Stimulated activated CD4-positive, alpha-beta T cell treated with anti-CD3 and anti-CD28 coated beads, Interleukin-1b, Interleukin-23, amount 100 ng/mL, for 1 hour (primary cell): Measurements from ENCODE around the gene ZNF710.

ENCODE experiments used
- DNase-seq, 2 donors: peaks; one replicate each; pipeline ENCODE4 v3.0.0-alpha.2; 2020; ENCODE audit warnings: low read depth in 2 of 2

The ZNF710 gene

GRCh38 chr15:90019611-90020010 is 18.5 kb downstream of the ZNF710 start:
- no peak for DNase-seq

- no peak for DNase-seq
Observed at GRCh38 chr15:90020021-90020735, 19.1 kb downstream of the ZNF710 start.

GRCh38 chr15:90020936-90021507 is 19.9 kb downstream of the ZNF710 start:
- no peak for DNase-seq

- no peak for DNase-seq
Observed at GRCh38 chr15:90022345-90022744, 21.2 kb downstream of the ZNF710 start.

GRCh38 chr15:90022905-90023700 is 22.0 kb downstream of the ZNF710 start:
- DNase-seq = no peak

GRCh38 chr15:90024406-90024805 is 23.3 kb downstream of the ZNF710 start:
- no peak for DNase-seq

GRCh38 chr15:90025489-90026033 is 24.4 kb downstream of the ZNF710 start:
- no peak for DNase-seq

- no peak for DNase-seq
Observed at GRCh38 chr15:90028376-90028944, 27.3 kb downstream of the ZNF710 start.

- DNase-seq = no peak
Observed at GRCh38 chr15:90029024-90029423, 27.9 kb downstream of the ZNF710 start.

- no peak for DNase-seq
Observed at GRCh38 chr15:90030376-90030775, 29.3 kb downstream of the ZNF710 start.

GRCh38 chr15:90031231-90031791 is 30.2 kb downstream of the ZNF710 start:
- DNase-seq = no peak

- no peak for DNase-seq
Observed at GRCh38 chr15:90033006-90033405, 31.9 kb downstream of the ZNF710 start.

- no peak for DNase-seq
Observed at GRCh38 chr15:90033448-90033847, 32.3 kb downstream of the ZNF710 start.

- no peak for DNase-seq
Observed at GRCh38 chr15:90035095-90035839, 34.1 kb downstream of the ZNF710 start.

- no peak for DNase-seq
Observed at GRCh38 chr15:90035840-90036230, 34.7 kb downstream of the ZNF710 start.

- DNase-seq = no peak
Observed at GRCh38 chr15:90036343-90036742, 35.2 kb downstream of the ZNF710 start.

- no peak for DNase-seq
Observed at GRCh38 chr15:90036806-90037510, 35.8 kb downstream of the ZNF710 start.

GRCh38 chr15:90037511-90037860 is 36.4 kb downstream of the ZNF710 start:
- no peak for DNase-seq

GRCh38 chr15:90037961-90038631 is 37.0 kb downstream of the ZNF710 start:
- DNase-seq = no peak

- DNase-seq = no peak
Observed at GRCh38 chr15:90038632-90039095, 37.5 kb downstream of the ZNF710 start.
